ENCODE measurements around the gene RASAL2. TPM values are rescaled to one million over a fixed set of nuclear protein-coding genes. Genes with fewer than 3 reads are reported as not detected.

The RASAL2 gene
- total RNA-seq, 1 experiment from 2014 or later: 22.2 TPM

DNA sequence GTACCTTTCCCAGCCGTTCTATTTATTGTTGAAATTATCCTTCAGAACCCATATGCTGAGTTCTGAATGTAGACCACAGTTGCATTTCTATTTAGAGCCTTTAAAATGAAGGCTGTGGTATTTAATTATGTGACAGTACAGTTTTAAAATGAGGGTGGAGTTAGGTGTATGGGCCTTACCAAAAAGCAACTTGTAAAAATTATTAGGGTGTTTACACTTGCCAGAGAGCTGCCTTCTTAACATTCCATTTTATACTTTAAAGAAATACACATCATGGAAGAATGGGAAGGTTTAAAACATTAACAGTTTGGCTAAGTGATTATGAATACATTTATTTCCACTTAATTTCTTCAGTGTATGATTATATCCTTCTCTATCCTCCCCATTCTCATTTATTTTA, 75.7 kb downstream of the RASAL2 start:
- Mint-ChIP-seq H3K27ac (no peak overlapping the region), H3K27me3 (ENCODE audit: low read depth) (no peaks in the 10 kb centered on the region), H3K36me3 (ENCODE audit: insufficient read depth in 1 of 3, low read depth in 3 of 3) (no peaks in the 10 kb centered on the region), H3K4me3 (no peak overlapping the region), H3K9me3 (no peaks in the 10 kb centered on the region), H3K4me1 (peaks cover 3 to 6% of the 10 kb centered on the region in 2 experiments; a peak in 2 of 4 replicates)
- no peak overlapping the region for H3K14ac ChIP-seq (ENCODE audit: insufficient read depth, low read length)
- H3K79me1 ChIP-seq (ENCODE audit: insufficient read depth, low read depth, low read length, poor library complexity, severe bottlenecking): no peaks in the 10 kb centered on the region
- no peak for DNase-seq
- H3K23me2 ChIP-seq (ENCODE audit: insufficient read length, low read depth, low read length, poor library complexity, severe bottlenecking): no peaks in the 10 kb centered on the region
- no peaks in the 10 kb centered on the region for H3K9me3 ChIP-seq (ENCODE audit: control insufficient read depth, low read depth, low read length)
- H3T11ph ChIP-seq (ENCODE audit: low read length): no peak overlapping the region
- H2BK20ac ChIP-seq (ENCODE audit: low read depth, low read length, poor library complexity, severe bottlenecking): no peak overlapping the region
- no peak overlapping the region for H3K27ac ChIP-seq (ENCODE audit: insufficient read length, low read depth, low read length)
- H2AK5ac ChIP-seq (ENCODE audit: insufficient read length, low read length): no peak overlapping the region
- TF ChIP-seq, protein P1, sequence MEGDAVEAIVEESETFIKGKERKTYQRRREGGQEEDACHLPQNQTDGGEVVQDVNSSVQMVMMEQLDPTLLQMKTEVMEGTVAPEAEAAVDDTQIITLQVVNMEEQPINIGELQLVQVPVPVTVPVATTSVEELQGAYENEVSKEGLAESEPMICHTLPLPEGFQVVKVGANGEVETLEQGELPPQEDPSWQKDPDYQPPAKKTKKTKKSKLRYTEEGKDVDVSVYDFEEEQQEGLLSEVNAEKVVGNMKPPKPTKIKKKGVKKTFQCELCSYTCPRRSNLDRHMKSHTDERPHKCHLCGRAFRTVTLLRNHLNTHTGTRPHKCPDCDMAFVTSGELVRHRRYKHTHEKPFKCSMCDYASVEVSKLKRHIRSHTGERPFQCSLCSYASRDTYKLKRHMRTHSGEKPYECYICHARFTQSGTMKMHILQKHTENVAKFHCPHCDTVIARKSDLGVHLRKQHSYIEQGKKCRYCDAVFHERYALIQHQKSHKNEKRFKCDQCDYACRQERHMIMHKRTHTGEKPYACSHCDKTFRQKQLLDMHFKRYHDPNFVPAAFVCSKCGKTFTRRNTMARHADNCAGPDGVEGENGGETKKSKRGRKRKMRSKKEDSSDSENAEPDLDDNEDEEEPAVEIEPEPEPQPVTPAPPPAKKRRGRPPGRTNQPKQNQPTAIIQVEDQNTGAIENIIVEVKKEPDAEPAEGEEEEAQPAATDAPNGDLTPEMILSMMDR (conservative IDR thresholded peaks at IDR 0.05): no peak
- H3K4me2 ChIP-seq (ENCODE audit: insufficient read depth, insufficient read length, low read length): no peak overlapping the region
- no peak overlapping the region for H2BK12ac ChIP-seq (ENCODE audit: insufficient read length, low read depth, low read length)
- H3K18ac ChIP-seq (ENCODE audit: insufficient read length, low read depth, low read length): no peak overlapping the region
- H2BK5ac ChIP-seq (ENCODE audit: insufficient read length, low read length): no peak overlapping the region
- H3K56ac ChIP-seq (ENCODE audit: insufficient read length, low read depth, low read length): no peak overlapping the region
- no peaks in the 10 kb centered on the region; the same call in 1 of the 2 replicates for H3K4me1 ChIP-seq (ENCODE audit: insufficient read depth, low read length)
- H2BK120ac ChIP-seq (ENCODE audit: low read depth, low read length, poor library complexity, severe bottlenecking): no peak overlapping the region
- no peaks in the 10 kb centered on the region for H4K20me1 ChIP-seq (ENCODE audit: control insufficient read depth, insufficient read depth, insufficient read length)
- peaks cover 2% of the 10 kb centered on the region; the same call in 1 of the 2 replicates for H3K79me2 ChIP-seq (ENCODE audit: insufficient read depth, low read length)
- no peak overlapping the region for H4K91ac ChIP-seq (ENCODE audit: insufficient read length, low read depth, low read length)
- no CpG with 5 or more reads among the region's 1 CpG for WGBS (ENCODE audit: extremely low coverage, insufficient read length, low lambda C conversion rate)
- H3K23ac ChIP-seq (ENCODE audit: insufficient read length, low read depth, low read length): no peak overlapping the region
- no peak overlapping the region for H2AFZ ChIP-seq (ENCODE audit: low read length)
- no peak overlapping the region for H4K5ac ChIP-seq (ENCODE audit: insufficient read length, low read depth, low read length)
- H3K9ac ChIP-seq (ENCODE audit: extremely low read depth, insufficient read length, low read length): no peak overlapping the region
- H4K8ac ChIP-seq (replicated peaks; ENCODE audit: insufficient read length, low read depth, low read length): no peak overlapping the region
- no peaks in the 10 kb centered on the region for H3K27me3 ChIP-seq (ENCODE audit: insufficient read depth, low read length)
- no peak overlapping the region for H3K4ac ChIP-seq (ENCODE audit: low read depth, low read length)
- H2BK15ac ChIP-seq (ENCODE audit: low read depth, low read length): no peak overlapping the region
